Kidney (tissue), 14 donors: ENCODE results near the gene HK2. TPM values are rescaled to one million over a fixed set of nuclear protein-coding genes. Genes with fewer than 3 reads are reported as not detected.
"Not testable (repeated sequence)": the region's sequence is repeated elsewhere in the genome, so short reads cannot be mapped to it uniquely, and the experiment has no call there.

Source experiments
- DNase-seq, 5 donors: peaks; one replicate each; pipeline ENCODE4 v3.0.0-alpha.2; 2013 to 2020
- FAIRE-seq: peaks from 2 replicates; lab custom pipeline; 2012; peaks lifted over from hg19 to GRCh38; lab: Jason Lieb, UNC
- H3K27ac ChIP-seq, 2 donors: one replicate each; pipeline ENCODE4 v1.7.0; 2013; ENCODE audit warnings: low read depth in 2 of 2, low read length in 2 of 2, inconsistent platforms in 1 of 2
- H3K27me3 ChIP-seq: one replicate; pipeline ENCODE4 v1.7.1; 2013; ENCODE audit warnings: low read length, inconsistent platforms; ENCODE audit not compliant: control insufficient read depth, insufficient read depth
- H3K36me3 ChIP-seq, 3 donors: one replicate each; pipeline versions ENCODE4 v1.7.0 to v1.7.1; 2013; ENCODE audit warnings: low read length in 3 of 3, control low read depth in 1 of 3, inconsistent platforms in 1 of 3; ENCODE audit not compliant: insufficient read depth in 3 of 3, control insufficient read depth in 2 of 3
- H3K4me1 ChIP-seq, 3 donors: one replicate each; pipeline versions ENCODE4 v1.7.0 to v1.7.1; 2013; ENCODE audit warnings: low read length in 3 of 3, inconsistent platforms in 1 of 3, low read depth in 1 of 3; ENCODE audit not compliant: control insufficient read depth in 2 of 3, insufficient read depth in 2 of 3
- H3K4me3 ChIP-seq, 3 donors: one replicate each; pipeline versions ENCODE4 v1.7.0 to v1.8.1; 2013; ENCODE audit warnings: low read length in 3 of 3, control low read depth in 1 of 3, inconsistent platforms in 1 of 3
- H3K9ac ChIP-seq, 3 donors: one replicate each; pipeline versions ENCODE4 v1.7.0 to v1.7.1; 2013; ENCODE audit warnings: low read length in 3 of 3, control low read depth in 1 of 3, inconsistent platforms in 1 of 3
- H3K9me3 ChIP-seq, 3 donors: one replicate each; pipeline versions ENCODE4 v1.7.0 to v1.7.1; 2013; ENCODE audit warnings: low read length in 3 of 3, control low read depth in 1 of 3, inconsistent platforms in 1 of 3; ENCODE audit not compliant: control insufficient read depth in 2 of 3, insufficient read depth in 1 of 3
- intact Hi-C: fragments of 100-400 bp; cut with DNase I; formaldehyde crosslinking; loops from one replicate; pipeline ENCODE4 v1.11.1; 2022
- polyA plus RNA-seq: library from polyadenylated mRNA; stranded (reverse); fragments of 350-450 nt; fragmentation: Illumina TruSeq; extraction: RNeasy Lipid Tissue Mini Kit (QIAGEN cat#74804); gene quantifications from one replicate; pipeline ENCODE4 v1.2.3, GENCODE V29; 2014; ENCODE audit warnings: low read depth, low replicate concordance; ENCODE audit not compliant: insufficient read depth
- total RNA-seq: library from RNA; stranded (reverse); fragmentation: NEBNext Ultra II Directional; extraction: Animal tissue kit (Norgen Biotek cat#: 25700); gene quantifications from one replicate; pipeline ENCODE4 v1.2.1, GENCODE V29; 2021
- TF ChIP-seq, protein P1 (sequence below): IDR thresholded peaks from 3 replicates; pipeline ENCODE4 v1.5.1; 2012; ENCODE audit warnings: mild to moderate bottlenecking, moderate library complexity, borderline replicate concordance; ENCODE audit not compliant: insufficient read depth; ENCODE audit errors: extremely low read depth
- donor health status: control.
- donor health status: control.
- donor health status: control.
- donor health status: control.
- donor health status: control.
- donor health status: DM: yes; HTN: yes; CAD: no.
- donor health status: Normal renal cell carcinoma (clear cell type).

HK2 gene
- total and polyA plus RNA-seq, 2 donors from 2014 or later = 0.47 to 8.6 TPM

GRCh38 chr2:74854401-74854800 is 20.5 kb downstream of the HK2 start:
- H3K9me3 ChIP-seq = no peaks in the 10 kb centered on the region
- no peak overlapping the region for H3K4me3 ChIP-seq
- peaks cover 0 to 3% (median 2%) of the 10 kb centered on the region in 3 donors for H3K4me1 ChIP-seq
- H3K27ac ChIP-seq = no peak overlapping the region
- no peaks in the 10 kb centered on the region for H3K27me3 ChIP-seq
- H3K9ac ChIP-seq = no peak overlapping the region
- intact Hi-C loops = no loop called here
- H3K36me3 ChIP-seq = no peaks in the 10 kb centered on the region
- FAIRE-seq (no peak), DNase-seq (no peak)
- TF ChIP-seq, protein P1, sequence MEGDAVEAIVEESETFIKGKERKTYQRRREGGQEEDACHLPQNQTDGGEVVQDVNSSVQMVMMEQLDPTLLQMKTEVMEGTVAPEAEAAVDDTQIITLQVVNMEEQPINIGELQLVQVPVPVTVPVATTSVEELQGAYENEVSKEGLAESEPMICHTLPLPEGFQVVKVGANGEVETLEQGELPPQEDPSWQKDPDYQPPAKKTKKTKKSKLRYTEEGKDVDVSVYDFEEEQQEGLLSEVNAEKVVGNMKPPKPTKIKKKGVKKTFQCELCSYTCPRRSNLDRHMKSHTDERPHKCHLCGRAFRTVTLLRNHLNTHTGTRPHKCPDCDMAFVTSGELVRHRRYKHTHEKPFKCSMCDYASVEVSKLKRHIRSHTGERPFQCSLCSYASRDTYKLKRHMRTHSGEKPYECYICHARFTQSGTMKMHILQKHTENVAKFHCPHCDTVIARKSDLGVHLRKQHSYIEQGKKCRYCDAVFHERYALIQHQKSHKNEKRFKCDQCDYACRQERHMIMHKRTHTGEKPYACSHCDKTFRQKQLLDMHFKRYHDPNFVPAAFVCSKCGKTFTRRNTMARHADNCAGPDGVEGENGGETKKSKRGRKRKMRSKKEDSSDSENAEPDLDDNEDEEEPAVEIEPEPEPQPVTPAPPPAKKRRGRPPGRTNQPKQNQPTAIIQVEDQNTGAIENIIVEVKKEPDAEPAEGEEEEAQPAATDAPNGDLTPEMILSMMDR = no peak

DNA sequence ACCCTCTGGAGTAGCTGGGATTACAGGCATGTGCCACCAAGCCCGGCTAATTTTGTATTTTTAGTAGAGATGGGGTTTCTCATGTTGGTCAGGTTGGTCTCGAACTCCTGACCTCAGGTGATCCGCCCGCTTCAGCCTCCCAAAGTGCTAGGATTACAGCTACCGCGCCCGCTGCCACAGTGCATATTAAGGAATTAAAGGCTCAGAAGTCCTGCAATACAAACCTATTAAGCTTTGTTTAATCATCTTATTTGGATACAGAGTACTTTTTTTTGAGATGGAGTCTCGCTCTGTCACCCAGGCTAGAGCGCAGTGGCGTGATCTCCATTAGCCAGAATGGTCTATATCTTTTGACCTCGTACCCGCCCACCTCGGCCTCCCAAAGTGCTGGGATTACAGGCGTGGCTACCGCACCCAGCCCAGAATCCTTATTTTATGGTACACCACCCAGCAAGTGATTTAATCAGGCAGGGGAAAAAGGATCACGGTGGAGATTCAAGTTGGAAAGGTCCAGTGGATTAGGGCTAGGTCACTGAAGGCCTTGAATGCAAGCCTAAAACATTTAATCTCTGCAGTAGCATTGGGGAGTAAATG is 21.3 kb downstream of the HK2 start:
- intact Hi-C loops, DNase-seq, H3K9me3 ChIP-seq, H3K36me3 ChIP-seq, H3K9ac ChIP-seq, H3K27me3 ChIP-seq, FAIRE-seq, H3K4me3 ChIP-seq, H3K27ac ChIP-seq, H3K4me1 ChIP-seq: not testable (repeated sequence)

GRCh38 chr2:74856004-74856578 is 22.2 kb downstream of the HK2 start:
- Histone ChIP-seq H3K4me3 (no peak overlapping the region), H3K4me1 (peaks cover 0 to 3% (median 0%) of the 10 kb centered on the region in 3 donors), H3K27me3 (no peaks in the 10 kb centered on the region), H3K9me3 (no peaks in the 10 kb centered on the region), H3K36me3 (no peaks in the 10 kb centered on the region), H3K27ac (no peak overlapping the region), H3K9ac (no peak overlapping the region)
- TF ChIP-seq, protein P1 = no peak
- FAIRE-seq = no peak
- DNase-seq = no peak
- intact Hi-C loops = no loop called here

DNA sequence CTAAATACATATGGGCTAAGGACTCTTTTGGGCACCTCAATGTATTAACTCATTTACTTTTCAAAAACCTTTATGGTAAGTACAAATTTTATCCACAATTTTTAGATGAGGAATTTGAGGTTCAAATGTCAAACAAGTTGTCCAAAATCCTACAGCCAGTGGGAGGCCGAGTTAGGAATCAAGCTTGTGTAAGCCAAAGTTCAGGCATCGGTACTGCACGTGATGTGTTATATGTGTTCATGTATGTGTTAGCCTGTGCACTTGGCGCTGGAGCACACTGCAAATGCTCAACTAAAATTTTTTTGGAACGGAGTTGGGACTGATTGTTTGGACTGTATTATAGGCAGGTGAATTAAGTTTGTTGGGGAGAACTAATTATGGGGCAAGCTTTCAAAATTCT is 22.7 kb downstream of the HK2 start:
- Histone ChIP-seq H3K4me3 (no peak overlapping the region), H3K27me3 (no peaks in the 10 kb centered on the region), H3K9me3 (no peaks in the 10 kb centered on the region), H3K9ac (no peak overlapping the region), H3K36me3 (no peaks in the 10 kb centered on the region), H3K27ac (no peak overlapping the region), H3K4me1 (no peaks in the 10 kb centered on the region)
- TF ChIP-seq, protein P1 = no peak
- intact Hi-C loops = no loop called here
- FAIRE-seq (no peak), DNase-seq (no peak)
